HG02588 (cell line): ENCODE measurements around the gene C19orf33.

Experiments used
- ATAC-seq: cut with Tn5 transposase; IDR thresholded peaks from one replicate; pipeline ENCODE4 v1.9.1; 2021; ENCODE audit warnings: mild to moderate bottlenecking, moderate library complexity; ENCODE audit not compliant: unreplicated experiment

Gene C19orf33

GRCh38 chr19:38278751-38279150, 25.3 kb upstream of the C19orf33 start:
- ATAC-seq, result no peak

- ATAC-seq, result no peak
These were observed 23.8 kb upstream of the C19orf33 start for GRCh38 chr19:38280030-38280921.

- no peak for ATAC-seq
These were observed 22.1 kb upstream of the C19orf33 start for GRCh38 chr19:38281811-38282566.

GRCh38 chr19:38283271-38283670, 20.8 kb upstream of the C19orf33 start:
- no peak for ATAC-seq

GRCh38 chr19:38284422-38284821, 19.6 kb upstream of the C19orf33 start:
- no peak for ATAC-seq

- no peak for ATAC-seq
These were observed 18.5 kb upstream of the C19orf33 start for GRCh38 chr19:38285567-38285966.

- ATAC-seq, result no peak
These were observed 16.4 kb upstream of the C19orf33 start for GRCh38 chr19:38287604-38288003.

GRCh38 chr19:38288123-38288855, 15.8 kb upstream of the C19orf33 start:
- no peak for ATAC-seq

GRCh38 chr19:38289955-38290354, 14.1 kb upstream of the C19orf33 start:
- no peak for ATAC-seq

GRCh38 chr19:38290631-38291147, 13.4 kb upstream of the C19orf33 start:
- no peak for ATAC-seq

GRCh38 chr19:38291855-38292254, 12.2 kb upstream of the C19orf33 start:
- ATAC-seq, result no peak

GRCh38 chr19:38293281-38293680, 10.8 kb upstream of the C19orf33 start:
- no peak for ATAC-seq

GRCh38 chr19:38294090-38294489, 10.0 kb upstream of the C19orf33 start:
- no peak for ATAC-seq

GRCh38 chr19:38298821-38299680, 5.0 kb upstream of the C19orf33 start:
- no peak for ATAC-seq

- no peak for ATAC-seq
These were observed 358 bp downstream of the C19orf33 start for GRCh38 chr19:38304352-38304865.

- no peak for ATAC-seq
These were observed 897 bp downstream of the C19orf33 start for GRCh38 chr19:38304866-38305429.

- no peak for ATAC-seq
These were observed 2.2 kb downstream of the C19orf33 start for GRCh38 chr19:38306236-38306635.

GRCh38 chr19:38307076-38307475, 3.0 kb downstream of the C19orf33 start:
- ATAC-seq, result no peak

GRCh38 chr19:38307597-38307996, 3.5 kb downstream of the C19orf33 start:
- no peak for ATAC-seq
